Measurements from ENCODE around the gene UNC13C. TPM values are rescaled to one million over a fixed set of nuclear protein-coding genes. Genes with fewer than 3 reads are reported as not detected.
"Not testable (repeated sequence)": the region's sequence is repeated elsewhere in the genome, so short reads cannot be mapped to it uniquely, and the experiment has no call there.

Gene UNC13C
- 2.5 TPM for polyA plus RNA-seq (ENCODE audit: insufficient read length)

- no peak for DNase-seq (ENCODE audit: low read depth)
Measured at GRCh38 chr15:53978253-53978906, at the start of gene UNC13C. TSS of gene UNC13C (plus strand) at chr15:53978441. CDS start at chr15:54012904, 34,463 bp downstream.

GRCh38 chr15:53936137-53936536 is 42.1 kb upstream of the UNC13C start:
- DNase-seq (ENCODE audit: low read depth): no peak

- not testable (repeated sequence) for DNase-seq (ENCODE audit: low read depth)
Measured at GRCh38 chr15:53937632-53938031, 40.6 kb upstream of the UNC13C start.

GRCh38 chr15:53950572-53950971 is 27.7 kb upstream of the UNC13C start:
- no peak for DNase-seq (ENCODE audit: low read depth)

- DNase-seq (ENCODE audit: low read depth): no peak
Measured at GRCh38 chr15:53955396-53955795, 22.8 kb upstream of the UNC13C start.

- no peak for DNase-seq (ENCODE audit: low read depth)
Measured at GRCh38 chr15:53962646-53963561, 15.3 kb upstream of the UNC13C start.

- DNase-seq (ENCODE audit: low read depth): no peak
Measured at GRCh38 chr15:53963801-53964200, 14.4 kb upstream of the UNC13C start.

GRCh38 chr15:53974121-53974520 is 4.1 kb upstream of the UNC13C start:
- DNase-seq (ENCODE audit: low read depth): no peak

- no peak for DNase-seq (ENCODE audit: low read depth)
Measured at GRCh38 chr15:53974813-53975212, 3.4 kb upstream of the UNC13C start.

GRCh38 chr15:53976844-53977392 is 1.3 kb upstream of the UNC13C start:
- DNase-seq (ENCODE audit: low read depth): no peak

GRCh38 chr15:53979051-53979788 is 979 bp downstream of the UNC13C start:
- no peak for DNase-seq (ENCODE audit: low read depth)

- DNase-seq (ENCODE audit: low read depth): no peak
Measured at GRCh38 chr15:53980021-53980420, 1.8 kb downstream of the UNC13C start.

- no peak for DNase-seq (ENCODE audit: low read depth)
Measured at GRCh38 chr15:53982071-53982680, 3.9 kb downstream of the UNC13C start.

- DNase-seq (ENCODE audit: low read depth): no peak
Measured at GRCh38 chr15:53982876-53983275, 4.6 kb downstream of the UNC13C start.

GRCh38 chr15:53984221-53984620 is 6.0 kb downstream of the UNC13C start:
- DNase-seq (ENCODE audit: low read depth): no peak

GRCh38 chr15:53985562-53985961 is 7.3 kb downstream of the UNC13C start:
- DNase-seq (ENCODE audit: low read depth): no peak

- DNase-seq (ENCODE audit: low read depth): no peak
Measured at GRCh38 chr15:53987480-53987879, 9.2 kb downstream of the UNC13C start.

- no peak for DNase-seq (ENCODE audit: low read depth)
Measured at GRCh38 chr15:54007256-54007655, 29.0 kb downstream of the UNC13C start.

- DNase-seq (ENCODE audit: low read depth): no peak
Measured at GRCh38 chr15:54011656-54012055, 33.4 kb downstream of the UNC13C start.

- no peak for DNase-seq (ENCODE audit: low read depth)
Measured at GRCh38 chr15:54014067-54014655, 35.9 kb downstream of the UNC13C start.

- DNase-seq (ENCODE audit: low read depth): no peak
Measured at GRCh38 chr15:54017251-54017650, 39.0 kb downstream of the UNC13C start.

All from forelimb muscle (tissue), 1 donor.